Neural crest cell (in vitro differentiated cells): ENCODE measurements around the gene TSPYL4. TPM values are rescaled to one million over a fixed set of nuclear protein-coding genes. Genes with fewer than 3 reads are reported as not detected.

ENCODE experiments used
- DNase-seq: peaks from one replicate; pipeline ENCODE4 v3.0.0; 2021; ENCODE audit warnings: low read depth, mixed read lengths, low spot score
- H3K27ac Mint-ChIP-seq: one replicate; pipeline ENCODE4 v1.8.0; 2021; ENCODE audit warnings: mild to moderate bottlenecking, mixed read lengths; ENCODE audit not compliant: unreplicated experiment
- H3K27me3 Mint-ChIP-seq: 2 replicates; pipeline ENCODE4 v1.8.0; 2021; ENCODE audit warnings: low read depth, mild to moderate bottlenecking, mixed read lengths
- H3K36me3 Mint-ChIP-seq: 2 replicates; pipeline ENCODE4 v1.8.0; 2021; ENCODE audit warnings: low read depth, mild to moderate bottlenecking, mixed read lengths
- H3K4me1 Mint-ChIP-seq: 2 replicates; pipeline ENCODE4 v1.8.0; 2021; ENCODE audit warnings: mixed read lengths
- H3K4me3 Mint-ChIP-seq: one replicate; pipeline ENCODE4 v1.8.0; 2021; ENCODE audit warnings: mild to moderate bottlenecking, mixed read lengths
- H3K9me3 Mint-ChIP-seq: 2 replicates; pipeline ENCODE4 v1.8.0; 2021; ENCODE audit warnings: mixed read lengths
- total RNA-seq: library from RNA; stranded (reverse); gene quantifications from 2 replicates; pipeline ENCODE4 v1.2.1, GENCODE V29; 2021
- TF ChIP-seq, protein P1 (sequence below): fragments of 200-600 bp; sonication (generic); conservative IDR thresholded peaks from 2 replicates; pipeline ENCODE4 v1.5.0; 2021; ENCODE audit warnings: antibody characterized with exemption, mild to moderate bottlenecking

The TSPYL4 gene
- total RNA-seq, 1 donor from 2014 or later, result 55.0 TPM

DNA sequence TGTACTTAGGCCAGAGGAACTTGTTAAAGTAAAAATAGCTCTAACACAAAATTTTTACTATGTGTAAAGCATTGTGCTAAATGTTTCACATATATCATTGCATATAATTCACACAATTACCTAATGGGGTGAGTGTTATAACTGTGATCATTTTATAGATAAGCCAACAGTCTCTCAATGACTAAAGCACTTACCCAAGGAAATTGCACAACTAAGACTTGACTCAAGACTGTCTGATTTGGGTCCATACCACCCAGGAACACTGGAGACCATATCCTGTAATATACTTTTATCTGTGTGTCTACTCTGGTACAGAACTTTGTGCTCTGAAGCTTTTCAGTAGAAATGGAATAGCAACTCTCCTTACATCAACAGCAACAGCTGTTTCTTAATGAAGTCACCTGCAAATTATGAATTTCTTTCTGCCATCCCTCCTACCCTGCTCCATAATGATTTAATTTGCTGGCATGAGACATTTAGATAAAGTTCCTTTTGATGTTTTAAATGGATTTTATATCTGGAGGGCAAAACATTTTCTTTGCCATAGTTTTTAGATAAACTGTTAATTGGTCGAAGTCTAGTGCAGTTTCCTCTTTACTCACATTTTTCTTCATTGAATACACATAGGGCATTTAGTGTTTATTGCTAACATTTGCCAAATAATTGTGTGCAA is 47.5 kb downstream of the TSPYL4 start:
- no peaks in the 10 kb centered on the region for H3K4me1 Mint-ChIP-seq
- no peak for DNase-seq
- no peaks in the 10 kb centered on the region for H3K36me3 Mint-ChIP-seq

DNA sequence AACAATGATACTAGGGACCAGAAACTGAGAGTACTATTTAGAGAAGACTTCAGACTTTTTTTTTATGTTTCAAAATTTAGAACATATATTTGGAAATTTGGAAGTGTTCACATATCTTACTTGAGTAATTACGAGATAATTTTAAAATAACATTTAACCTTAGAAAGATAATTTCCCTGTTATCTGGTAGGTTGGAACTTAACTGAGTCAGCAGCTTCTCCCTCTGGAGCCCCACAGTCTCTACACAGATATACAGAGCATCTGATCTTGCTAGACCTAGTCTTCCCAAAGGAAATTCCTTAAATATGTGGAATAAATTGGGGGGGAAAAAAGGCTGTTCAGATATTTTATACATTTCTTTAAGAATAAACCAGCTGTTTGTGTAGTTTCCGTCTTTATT is 48.6 kb downstream of the TSPYL4 start:
- Mint-ChIP-seq H3K36me3 (no peaks in the 10 kb centered on the region), H3K9me3 (no peaks in the 10 kb centered on the region), H3K4me3 (no peak overlapping the region), H3K4me1 (no peaks in the 10 kb centered on the region), H3K27ac (no peak overlapping the region), H3K27me3 (no peaks in the 10 kb centered on the region)
- TF ChIP-seq, protein P1, sequence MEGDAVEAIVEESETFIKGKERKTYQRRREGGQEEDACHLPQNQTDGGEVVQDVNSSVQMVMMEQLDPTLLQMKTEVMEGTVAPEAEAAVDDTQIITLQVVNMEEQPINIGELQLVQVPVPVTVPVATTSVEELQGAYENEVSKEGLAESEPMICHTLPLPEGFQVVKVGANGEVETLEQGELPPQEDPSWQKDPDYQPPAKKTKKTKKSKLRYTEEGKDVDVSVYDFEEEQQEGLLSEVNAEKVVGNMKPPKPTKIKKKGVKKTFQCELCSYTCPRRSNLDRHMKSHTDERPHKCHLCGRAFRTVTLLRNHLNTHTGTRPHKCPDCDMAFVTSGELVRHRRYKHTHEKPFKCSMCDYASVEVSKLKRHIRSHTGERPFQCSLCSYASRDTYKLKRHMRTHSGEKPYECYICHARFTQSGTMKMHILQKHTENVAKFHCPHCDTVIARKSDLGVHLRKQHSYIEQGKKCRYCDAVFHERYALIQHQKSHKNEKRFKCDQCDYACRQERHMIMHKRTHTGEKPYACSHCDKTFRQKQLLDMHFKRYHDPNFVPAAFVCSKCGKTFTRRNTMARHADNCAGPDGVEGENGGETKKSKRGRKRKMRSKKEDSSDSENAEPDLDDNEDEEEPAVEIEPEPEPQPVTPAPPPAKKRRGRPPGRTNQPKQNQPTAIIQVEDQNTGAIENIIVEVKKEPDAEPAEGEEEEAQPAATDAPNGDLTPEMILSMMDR, result no peak
- DNase-seq, result no peak

More for the DNA sequence above, 47.5 kb downstream of the TSPYL4 start:
- no peak overlapping the region for H3K4me3 Mint-ChIP-seq
- no peaks in the 10 kb centered on the region for H3K27me3 Mint-ChIP-seq
- TF ChIP-seq, protein P1, result no peak
- no peaks in the 10 kb centered on the region for H3K9me3 Mint-ChIP-seq
- no peak overlapping the region for H3K27ac Mint-ChIP-seq

DNA sequence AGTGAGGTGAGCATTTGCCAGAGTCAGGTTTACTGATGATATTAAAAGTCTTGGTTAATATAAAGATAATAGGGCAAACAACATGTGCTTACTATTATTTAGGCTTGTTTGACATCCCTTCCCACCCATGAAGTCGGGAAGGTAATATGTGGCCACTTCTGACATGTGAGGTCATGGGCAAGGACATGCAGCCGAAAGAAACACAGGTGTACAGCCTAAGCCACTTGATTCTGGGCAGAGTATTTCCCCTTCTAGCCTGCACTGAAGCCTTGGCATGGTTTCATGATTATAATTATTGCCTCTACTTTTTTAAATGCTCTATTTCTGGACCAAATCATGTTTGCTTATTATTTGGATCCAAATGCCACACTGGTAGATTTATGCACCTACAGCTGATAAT is 52.3 kb downstream of the TSPYL4 start:
- no peak for DNase-seq
- TF ChIP-seq, protein P1, result no peak
- H3K27ac Mint-ChIP-seq, result no peak overlapping the region
- no peak overlapping the region for H3K4me3 Mint-ChIP-seq
- no peaks in the 10 kb centered on the region for H3K27me3 Mint-ChIP-seq
- H3K9me3 Mint-ChIP-seq, result no peaks in the 10 kb centered on the region
- H3K36me3 Mint-ChIP-seq, result no peaks in the 10 kb centered on the region
- no peaks in the 10 kb centered on the region for H3K4me1 Mint-ChIP-seq

GRCh38 chr6:116200619-116201249 is 53.1 kb downstream of the TSPYL4 start:
- Mint-ChIP-seq H3K4me3 (no peak overlapping the region), H3K36me3 (no peaks in the 10 kb centered on the region), H3K4me1 (no peaks in the 10 kb centered on the region), H3K27ac (no peak overlapping the region), H3K27me3 (no peaks in the 10 kb centered on the region), H3K9me3 (no peaks in the 10 kb centered on the region)
- TF ChIP-seq, protein P1, result no peak
- no peak for DNase-seq

Other genes with a start within 250 kb of the TSPYL4 start
- gene FRK, start 193.2 kb downstream of the TSPYL4 start, total RNA-seq, result 0.11 and 0.12 TPM in 2 replicates
- gene NT5DC1, start 153.2 kb downstream of the TSPYL4 start, total RNA-seq, result 28.3 and 33.2 TPM in 2 replicates
- not detected in 2 replicates for gene COL10A1, start 127.9 kb downstream of the TSPYL4 start, total RNA-seq
- 57.4 and 57.7 TPM in 2 replicates for gene TSPYL1, start 25.9 kb upstream of the TSPYL4 start, total RNA-seq
- 21.0 and 23.5 TPM in 2 replicates for gene DSE, start 116.9 kb upstream of the TSPYL4 start, total RNA-seq
- 1.3 and 4.6 TPM in 2 replicates for gene CALHM6, start 207.3 kb upstream of the TSPYL4 start, total RNA-seq